Measurements from ENCODE around the gene C5orf34. TPM values are rescaled to one million over a fixed set of nuclear protein-coding genes. Genes with fewer than 3 reads are reported as not detected.
"Not testable (repeated sequence)": the region's sequence is repeated elsewhere in the genome, so short reads cannot be mapped to it uniquely, and the experiment has no call there.

The C5orf34 gene
- total RNA-seq, 1 experiment from 2014 or later: 14.1 TPM

GRCh38 chr5:43456556-43456955, 58.4 kb downstream of the C5orf34 start:
- no peak for DNase-seq (ENCODE audit: low spot score)
- in situ Hi-C loops (cut with HindIII; ENCODE audit: low sequenced_read_pairs): no loop called here

- in situ Hi-C loops (cut with HindIII; ENCODE audit: low sequenced_read_pairs); DNase-seq (ENCODE audit: low spot score): not testable (repeated sequence)
These were observed 73.4 kb downstream of the C5orf34 start for GRCh38 chr5:43441575-43441974.

GRCh38 chr5:43437062-43437660, 77.8 kb downstream of the C5orf34 start:
- in situ Hi-C loops (cut with HindIII; ENCODE audit: low sequenced_read_pairs): no loop called here
- DNase-seq (ENCODE audit: low spot score): no peak

Other genes starting within 250 kb of the C5orf34 start
- gene HMGCS1, start 201.7 kb downstream of the C5orf34 start, total RNA-seq (2014; rRNA removed; shearing (Covaris generic)): 26.0 and 47.1 TPM in 2 replicates
- not detected in 2 replicates for gene CCL28, start 102.8 kb downstream of the C5orf34 start, total RNA-seq (2014; rRNA removed; shearing (Covaris generic))
- gene TMEM267, start 31.3 kb downstream of the C5orf34 start, total RNA-seq (2014; rRNA removed; shearing (Covaris generic)): 8.3 and 10.5 TPM in 2 replicates
- 119 and 135 TPM in 2 replicates for gene PAIP1, start 41.9 kb upstream of the C5orf34 start, total RNA-seq (2014; rRNA removed; shearing (Covaris generic))
- 13.4 and 18.1 TPM in 2 replicates for gene NNT, start 88.0 kb upstream of the C5orf34 start, total RNA-seq (2014; rRNA removed; shearing (Covaris generic))